CD14-positive monocyte (primary cell): ENCODE results near the gene B4GALNT3. TPM values are rescaled to one million over a fixed set of nuclear protein-coding genes. Genes with fewer than 3 reads are reported as not detected.

Source experiments
- DNase-seq, 3 donors: peaks; one replicate each; pipeline ENCODE4 v3.0.0-alpha.2; 2011 to 2022
- H2AFZ ChIP-seq: 2 replicates; pipeline ENCODE4 v1.6.0; 2012; ENCODE audit warnings: mild to moderate bottlenecking, low read depth, low read length, inconsistent platforms; ENCODE audit not compliant: insufficient read depth, poor library complexity, severe bottlenecking
- H3K27ac ChIP-seq, 2 donors: 1 replicate in 1 of 2; 2 replicates in 1 of 2; pipeline ENCODE4 v1.5.1; 2012 to 2013; ENCODE audit warnings: low read length in 2 of 2, control low read depth in 1 of 2, inconsistent platforms in 1 of 2, low read depth in 1 of 2, mild to moderate bottlenecking in 1 of 2
- H3K27me3 ChIP-seq, 2 donors: one replicate each; pipeline versions ENCODE4 v1.6.0 to v1.6.1; 2011 to 2013; ENCODE audit warnings: low read length in 2 of 2; ENCODE audit not compliant: control insufficient read depth in 2 of 2, insufficient read depth in 2 of 2
- H3K36me3 ChIP-seq, 2 donors: replicated peaks in 1 of 2; 1 replicate in 1 of 2; 2 replicates in 1 of 2; pipeline versions ENCODE4 v1.5.1 to v1.6.1; 2012 to 2013; ENCODE audit warnings: low read length in 2 of 2, control low read depth in 1 of 2, inconsistent platforms in 1 of 2, mild to moderate bottlenecking in 1 of 2; ENCODE audit not compliant: insufficient read depth in 2 of 2, control insufficient read depth in 1 of 2
- H3K4me1 ChIP-seq, 2 donors: 1 replicate in 1 of 2; 2 replicates in 1 of 2; pipeline versions ENCODE4 v1.5.1 to v1.6.1; 2012 to 2013; ENCODE audit warnings: low read length in 2 of 2, control low read depth in 1 of 2, inconsistent platforms in 1 of 2, mild to moderate bottlenecking in 1 of 2, moderate library complexity in 1 of 2; ENCODE audit not compliant: insufficient read depth in 2 of 2, control insufficient read depth in 1 of 2
- H3K4me2 ChIP-seq: replicated peaks from 2 replicates; pipeline ENCODE3; 2012; ENCODE audit warnings: low read length, moderate library complexity, mild to moderate bottlenecking; ENCODE audit not compliant: poor library complexity, severe bottlenecking; ENCODE audit errors: extremely low read depth
- H3K4me3 ChIP-seq, 3 experiments: fragments of 200-600 bp in 1 of 3; sonication (generic) in 1 of 3; replicated peaks in 1 of 3; 1 replicate in 2 of 3; 2 replicates in 1 of 3; pipeline ENCODE4 v1.5.1; 2011 to 2013; ENCODE audit warnings: low read length in 3 of 3, mild to moderate bottlenecking in 3 of 3, control low read depth in 2 of 3, low read depth in 2 of 3, inconsistent platforms in 1 of 3, moderate library complexity in 1 of 3
- H3K79me2 ChIP-seq: 2 replicates; pipeline ENCODE4 v1.6.0; 2012; ENCODE audit warnings: mild to moderate bottlenecking, control low read depth, inconsistent platforms, low read length, moderate library complexity; ENCODE audit not compliant: insufficient read depth
- H3K9ac ChIP-seq: 2 replicates; pipeline ENCODE4 v1.6.0; 2017; ENCODE audit warnings: low read length, mild to moderate bottlenecking; ENCODE audit not compliant: insufficient read depth, poor library complexity, severe bottlenecking
- H3K9me3 ChIP-seq, 2 donors: replicated peaks in 1 of 2; 1 replicate in 1 of 2; 2 replicates in 1 of 2; pipeline versions ENCODE4 v1.5.1 to v1.6.1; 2012 to 2013; ENCODE audit warnings: low read length in 2 of 2, control low read depth in 1 of 2; ENCODE audit not compliant: control insufficient read depth in 1 of 2, insufficient read depth in 1 of 2
- H4K20me1 ChIP-seq: 2 replicates; pipeline ENCODE4 v1.6.0; 2012; ENCODE audit warnings: mild to moderate bottlenecking, low read length, control low read depth, moderate library complexity; ENCODE audit not compliant: insufficient read depth
- H3K27ac Mint-ChIP-seq, 7 donors: one replicate each; pipeline ENCODE4 v1.8.0; 2020; ENCODE audit warnings: mild to moderate bottlenecking in 7 of 7, mixed read lengths in 7 of 7, moderate library complexity in 6 of 7, inconsistent platforms in 2 of 7
- H3K27me3 Mint-ChIP-seq, 3 donors: one replicate each; pipeline ENCODE4 v1.8.0; 2021 to 2022; ENCODE audit warnings: low read depth in 3 of 3, mild to moderate bottlenecking in 3 of 3, mixed read lengths in 3 of 3, moderate library complexity in 3 of 3, inconsistent platforms in 1 of 3
- H3K36me3 Mint-ChIP-seq, 2 donors: one replicate each; pipeline ENCODE4 v1.8.0; 2020; ENCODE audit warnings: mixed read lengths in 2 of 2, inconsistent platforms in 1 of 2, mild to moderate bottlenecking in 1 of 2
- H3K4me1 Mint-ChIP-seq: one replicate; pipeline ENCODE4 v1.8.0; 2020; ENCODE audit warnings: mild to moderate bottlenecking, mixed read lengths
- H3K4me3 Mint-ChIP-seq, 2 donors: one replicate each; pipeline ENCODE4 v1.8.0; 2020; ENCODE audit warnings: mild to moderate bottlenecking in 2 of 2, mixed read lengths in 2 of 2, moderate library complexity in 1 of 2
- H3K9me3 Mint-ChIP-seq, 7 donors: one replicate each; pipeline ENCODE4 v1.8.0; 2020 to 2022; ENCODE audit warnings: mixed read lengths in 7 of 7, mild to moderate bottlenecking in 6 of 7, moderate library complexity in 6 of 7, inconsistent platforms in 2 of 7
- CTCF ChIP-seq: fragments of 200-600 bp; IDR thresholded peaks from one replicate; pipeline ENCODE4 v1.8.0; 2022; ENCODE audit warnings: antibody characterized with exemption, mild to moderate bottlenecking
- WGBS: methylation state at CpG from one replicate; pipeline ENCODE4 v1.1.5; 2013; ENCODE audit warnings: missing lambda C conversion rate; ENCODE audit not compliant: insufficient coverage; 5-methylcytosine and 5-hydroxymethylcytosine counted together
- intact Hi-C, 2 donors: fragments of 100-400 bp; cut with micrococcal nuclease; formaldehyde crosslinking; loops; one replicate each; pipeline versions ENCODE4 v1.15.0 to v1.15.1; 2023
- polyA plus RNA-seq, 3 donors: library from polyadenylated mRNA; depleted of rRNA in 1 of 3; unstranded in 2 of 3; stranded (reverse) in 1 of 3; fragments of 300-500 nt in 2 of 3; fragments of >200 nt in 1 of 3; fragmentation: Illumina TruSeq in 2 of 3; gene quantifications; 1 replicate in 2 of 3; 2 replicates in 1 of 3; pipeline ENCODE4 v1.2.3, GENCODE V29; 2012 to 2021

The B4GALNT3 gene
- polyA plus RNA-seq, 3 donors, result 0.09 to 0.10 TPM; not detected in 1

DNA sequence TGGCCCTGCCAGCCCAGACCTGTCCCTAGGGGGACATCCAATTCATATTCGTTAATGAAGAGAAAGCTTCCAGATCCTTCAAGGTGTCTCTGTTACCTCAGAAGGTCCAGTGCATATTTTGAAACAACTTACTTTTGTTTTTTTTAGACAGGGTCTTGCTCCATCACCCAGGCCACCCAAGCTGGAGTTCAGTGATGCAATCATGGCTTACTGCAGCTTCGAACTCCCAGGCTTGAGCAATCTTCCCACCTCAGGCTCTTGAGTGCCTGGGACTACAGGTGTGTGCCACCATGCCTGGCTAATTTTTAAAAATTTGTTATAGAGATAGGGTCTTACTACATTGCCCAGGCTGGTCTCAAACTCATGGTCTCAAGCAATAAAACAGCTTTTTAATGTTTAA is 48.4 kb downstream of the B4GALNT3 start:
- H3K36me3 Mint-ChIP-seq, result no peaks in the 10 kb centered on the region
- intact Hi-C loops, result no loop called here

DNA sequence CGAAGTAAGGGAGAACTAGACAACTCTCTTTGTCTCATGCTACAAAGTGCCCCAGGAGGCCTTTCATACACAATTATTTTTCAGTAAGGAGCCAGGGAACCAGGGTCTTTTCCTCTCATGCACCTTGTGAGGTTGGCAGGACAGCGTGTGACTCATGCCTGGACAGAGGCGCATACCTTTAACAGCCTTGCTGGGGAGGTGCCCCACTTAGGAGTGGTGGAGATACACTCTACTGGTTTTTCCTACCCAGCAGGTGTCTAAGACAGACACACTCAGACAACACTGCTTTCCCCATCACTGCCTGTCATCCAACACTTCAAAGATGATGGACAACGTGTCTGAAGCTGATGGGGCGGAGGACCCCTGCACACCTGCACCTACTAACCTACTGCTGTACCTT is 49.1 kb downstream of the B4GALNT3 start:
- no peaks in the 10 kb centered on the region for H3K9me3 ChIP-seq
- no peak overlapping the region for H3K4me2 ChIP-seq
- peaks cover 0 to 9% (median 3%) of the 10 kb centered on the region in 7 donors for H3K9me3 Mint-ChIP-seq
- peaks cover 0 to 2% of the 10 kb centered on the region in 2 donors for H3K27me3 ChIP-seq
- WGBS, result 95% methylated on average over 3 of the region's 5 CpGs
- H3K36me3 ChIP-seq, result no peaks in the 10 kb centered on the region
- DNase-seq, result no peak
- no peak for TF ChIP-seq CTCF
- no peak overlapping the region for H3K4me3 Mint-ChIP-seq
- H3K4me3 ChIP-seq, result no peak overlapping the region
- peaks cover 7 to 14% (median 9%) of the 10 kb centered on the region in 3 donors for H3K27me3 Mint-ChIP-seq
- H3K27ac ChIP-seq, result no peak overlapping the region
- no peak overlapping the region for H3K27ac Mint-ChIP-seq
- H3K4me1 ChIP-seq, result no peaks in the 10 kb centered on the region
- intact Hi-C loops, result no loop called here
- no peak overlapping the region for H3K9ac ChIP-seq
- no peaks in the 10 kb centered on the region for H3K4me1 Mint-ChIP-seq
- no peak overlapping the region for H2AFZ ChIP-seq
- H3K36me3 Mint-ChIP-seq, result no peaks in the 10 kb centered on the region
- H3K79me2 ChIP-seq, result no peaks in the 10 kb centered on the region
- H4K20me1 ChIP-seq, result no peaks in the 10 kb centered on the region

More for the DNA sequence above, 48.4 kb downstream of the B4GALNT3 start:
- Histone ChIP-seq H3K9ac (no peak overlapping the region), H3K4me2 (no peak overlapping the region), H3K79me2 (no peaks in the 10 kb centered on the region), H3K4me1 (no peaks in the 10 kb centered on the region), H3K36me3 (no peaks in the 10 kb centered on the region), H3K9me3 (no peaks in the 10 kb centered on the region), H4K20me1 (no peaks in the 10 kb centered on the region), H3K27me3 (peaks cover 0 to 3% of the 10 kb centered on the region in 2 donors), H2AFZ (no peak overlapping the region), H3K27ac (no peak overlapping the region), H3K4me3 (no peak overlapping the region)
- no peak overlapping the region for H3K27ac Mint-ChIP-seq
- H3K4me3 Mint-ChIP-seq, result no peak overlapping the region
- H3K27me3 Mint-ChIP-seq, result peaks cover 12 to 18% (median 14%) of the 10 kb centered on the region in 3 donors
- H3K4me1 Mint-ChIP-seq, result no peaks in the 10 kb centered on the region
- H3K9me3 Mint-ChIP-seq, result peaks cover 0 to 9% (median 3%) of the 10 kb centered on the region in 7 donors
- DNase-seq, result no peak
- TF ChIP-seq CTCF, result no peak
- 100% methylated on average over 1 of the region's 2 CpGs for whole genome bisulfite sequencing
